Stomach (tissue), 4 donors: ENCODE data around the gene MRPL33.

ENCODE experiments used
- EP300 ChIP-seq: sonication (generic); formaldehyde crosslinking; IDR thresholded peaks from one replicate; pipeline ENCODE4 v1.6.1; 2017; ENCODE audit warnings: antibody characterized with exemption
- POLR2AphosphoS5 ChIP-seq, 3 donors: sonication (generic); formaldehyde crosslinking; IDR thresholded peaks; one replicate each; pipeline ENCODE4 v1.6.1; 2016; ENCODE audit warnings: antibody characterized with exemption in 3 of 3
- TF ChIP-seq, protein P1 (sequence below), 7 experiments: fragments of 450-650 bp in 4 of 7; fragments of 200-600 bp in 3 of 7; sonication (generic) in 3 of 7; IDR thresholded peaks; one replicate each; pipeline ENCODE4 v1.5.1; 2016 to 2019; ENCODE audit warnings: antibody characterized with exemption in 7 of 7, control low read depth in 2 of 7, mild to moderate bottlenecking in 1 of 7

DNA sequence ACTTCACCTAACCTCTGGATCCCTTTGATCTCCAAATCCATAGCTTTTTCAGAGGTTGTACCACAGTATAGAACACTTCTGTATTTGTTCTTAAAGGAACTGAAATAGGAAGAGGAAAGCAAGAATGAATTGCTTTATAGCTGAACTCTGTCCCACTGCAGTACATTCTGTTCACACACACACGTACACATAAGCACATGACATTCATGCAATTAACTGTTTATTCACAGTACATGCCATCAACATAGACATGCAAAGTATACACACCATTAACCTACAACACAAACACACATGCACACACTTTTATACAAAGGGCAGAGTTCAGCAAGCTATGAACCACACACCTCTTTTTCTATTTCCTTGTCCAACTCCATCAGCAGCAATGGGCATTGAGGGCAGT, 43.2 kb downstream of the MRPL33 start:
- TF ChIP-seq, protein P1, sequence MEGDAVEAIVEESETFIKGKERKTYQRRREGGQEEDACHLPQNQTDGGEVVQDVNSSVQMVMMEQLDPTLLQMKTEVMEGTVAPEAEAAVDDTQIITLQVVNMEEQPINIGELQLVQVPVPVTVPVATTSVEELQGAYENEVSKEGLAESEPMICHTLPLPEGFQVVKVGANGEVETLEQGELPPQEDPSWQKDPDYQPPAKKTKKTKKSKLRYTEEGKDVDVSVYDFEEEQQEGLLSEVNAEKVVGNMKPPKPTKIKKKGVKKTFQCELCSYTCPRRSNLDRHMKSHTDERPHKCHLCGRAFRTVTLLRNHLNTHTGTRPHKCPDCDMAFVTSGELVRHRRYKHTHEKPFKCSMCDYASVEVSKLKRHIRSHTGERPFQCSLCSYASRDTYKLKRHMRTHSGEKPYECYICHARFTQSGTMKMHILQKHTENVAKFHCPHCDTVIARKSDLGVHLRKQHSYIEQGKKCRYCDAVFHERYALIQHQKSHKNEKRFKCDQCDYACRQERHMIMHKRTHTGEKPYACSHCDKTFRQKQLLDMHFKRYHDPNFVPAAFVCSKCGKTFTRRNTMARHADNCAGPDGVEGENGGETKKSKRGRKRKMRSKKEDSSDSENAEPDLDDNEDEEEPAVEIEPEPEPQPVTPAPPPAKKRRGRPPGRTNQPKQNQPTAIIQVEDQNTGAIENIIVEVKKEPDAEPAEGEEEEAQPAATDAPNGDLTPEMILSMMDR (IDR thresholded peaks at IDR 0.05), result no peak
- TF ChIP-seq POLR2AphosphoS5 (IDR thresholded peaks at IDR 0.05) (no peak), EP300 (no peak)
